NCI-H1930 (cell line): Measurements from ENCODE around the gene CCDC186.
A peak's percentile ranks its signal among the peaks of the same experiment; 100 is the strongest.

ENCODE experiments used
- DNase-seq, 2 experiments: peaks; one replicate each; lab custom pipeline; 2025; lab: John Stamatoyannopoulos, UW

CCDC186 gene

GRCh38 chr10:114173921-114174694 lies at the start of gene CCDC186:
CCDC186 (minus strand) TSS chr10:114174203; CDS start chr10:114163268, 10,935 bp downstream.
- peak; percentile 84 to 91 for DNase-seq

GRCh38 chr10:114223066-114223465 lies 49.1 kb upstream of the CCDC186 start:
- DNase-seq, result no peak

GRCh38 chr10:114221235-114221634 lies 47.2 kb upstream of the CCDC186 start:
- DNase-seq, result no peak

GRCh38 chr10:114220281-114220680 lies 46.3 kb upstream of the CCDC186 start:
- DNase-seq, result no peak

DNA sequence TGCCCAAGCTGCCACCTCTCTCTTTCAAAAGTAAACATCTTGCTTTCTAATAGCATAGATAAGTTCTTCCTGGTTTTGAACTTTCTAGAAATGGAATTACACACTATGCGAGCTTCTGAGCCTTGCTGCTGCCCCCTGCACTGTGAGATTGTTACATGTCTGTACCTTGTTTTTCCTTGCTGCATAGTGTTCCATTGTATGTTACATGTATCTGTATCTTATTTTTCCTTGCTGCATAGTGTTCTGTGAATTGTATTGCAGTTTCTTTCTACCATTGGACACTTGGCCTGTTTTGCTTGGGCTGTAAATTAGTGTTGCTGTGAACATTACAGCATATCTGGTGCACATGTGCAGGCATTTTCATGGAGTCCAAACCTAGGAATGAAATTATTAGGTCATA lies 41.0 kb upstream of the CCDC186 start:
- no peak for DNase-seq

GRCh38 chr10:114212153-114212552 lies 38.1 kb upstream of the CCDC186 start:
- DNase-seq, result no peak

DNA sequence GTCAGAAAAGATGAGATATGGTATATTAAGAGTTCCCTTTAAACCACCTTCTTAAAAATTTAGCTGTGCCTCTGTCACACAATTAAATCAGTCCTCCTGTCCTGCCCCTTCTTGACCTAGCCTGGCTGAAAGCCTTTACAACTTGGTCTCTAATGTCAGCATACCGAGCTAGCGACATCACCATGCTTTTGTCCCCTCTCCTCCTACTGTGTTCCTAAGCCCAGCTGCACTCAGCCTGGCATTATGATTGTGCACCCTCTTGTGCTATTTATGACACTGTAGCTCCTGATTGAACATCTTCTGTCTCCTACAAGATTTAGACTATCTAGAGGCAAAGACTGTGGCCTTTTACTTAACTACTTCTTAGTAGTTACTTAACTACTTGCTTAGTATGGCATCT lies 34.3 kb upstream of the CCDC186 start:
- no peak for DNase-seq

GRCh38 chr10:114207349-114207748 lies 33.3 kb upstream of the CCDC186 start:
- DNase-seq, result no peak

DNA sequence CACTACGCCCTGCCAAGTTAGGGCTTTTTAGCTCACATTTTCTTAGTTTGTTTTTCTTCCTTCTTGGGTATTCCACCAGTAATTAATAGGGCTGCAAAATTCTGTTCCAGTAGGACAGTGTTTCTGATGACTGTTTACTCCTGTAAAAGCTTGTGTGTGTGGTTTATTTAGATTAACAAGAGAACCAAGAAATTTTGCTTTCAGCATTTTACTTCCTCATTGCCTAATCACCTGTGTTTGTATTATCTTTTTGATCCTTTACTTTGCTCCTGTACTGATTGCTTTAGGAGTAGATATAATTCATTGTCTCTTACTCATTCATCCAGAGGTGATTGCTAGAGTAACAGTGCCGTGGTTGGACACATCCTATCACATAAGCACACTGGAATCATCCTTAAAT lies 32.9 kb upstream of the CCDC186 start:
- no peak for DNase-seq

- no peak for DNase-seq
These were observed 28.8 kb upstream of the CCDC186 start for GRCh38 chr10:114202812-114203211.

- no peak for DNase-seq
These were observed 25.2 kb upstream of the CCDC186 start for GRCh38 chr10:114199239-114199638.

GRCh38 chr10:114195079-114195478 lies 21.1 kb upstream of the CCDC186 start:
- no peak for DNase-seq

GRCh38 chr10:114189700-114190099 lies 15.7 kb upstream of the CCDC186 start:
- DNase-seq, result no peak

- DNase-seq, result no peak
These were observed 14.9 kb upstream of the CCDC186 start for GRCh38 chr10:114188900-114189299.

GRCh38 chr10:114188001-114188400 lies 14.0 kb upstream of the CCDC186 start:
- no peak for DNase-seq

DNA sequence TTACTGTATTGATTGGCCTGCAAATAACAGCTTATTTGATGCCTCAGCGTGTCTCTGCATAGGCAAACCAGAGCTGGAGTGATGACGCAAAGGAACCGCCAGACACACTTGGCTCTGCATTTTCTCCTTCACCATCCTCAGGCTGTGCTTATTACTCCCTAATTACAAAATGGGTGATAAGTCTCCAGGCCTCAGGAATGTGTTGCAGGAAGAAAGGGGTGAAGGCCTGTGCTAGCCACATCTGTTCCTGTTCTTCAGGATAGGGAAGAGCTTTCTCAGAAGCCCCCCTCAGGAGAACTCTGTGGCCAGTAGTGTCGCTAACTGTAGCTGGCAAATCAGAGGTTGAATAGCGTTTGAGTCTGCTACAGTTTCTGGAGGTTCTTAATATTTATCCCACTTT lies 10.3 kb upstream of the CCDC186 start:
- no peak for DNase-seq

DNA sequence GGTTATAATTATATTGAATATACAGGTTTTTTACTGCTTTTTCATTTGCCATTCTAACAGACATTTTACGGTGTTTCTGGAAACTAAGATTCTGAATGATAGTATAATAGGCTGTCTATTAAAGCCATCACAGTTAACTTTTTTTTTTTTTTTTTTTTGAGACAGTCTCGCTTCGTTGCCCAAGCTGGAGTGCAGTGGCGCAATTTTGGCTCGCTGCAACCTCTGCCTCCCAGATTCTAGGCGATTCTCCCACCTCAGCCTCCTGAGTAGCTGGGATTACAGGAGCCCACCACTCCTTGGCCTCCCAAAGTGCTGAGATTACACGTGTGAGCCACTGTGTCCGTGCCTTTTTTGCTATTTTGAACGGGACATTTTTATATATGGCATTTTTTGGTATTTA lies 9.6 kb upstream of the CCDC186 start:
- no peak for DNase-seq

DNA sequence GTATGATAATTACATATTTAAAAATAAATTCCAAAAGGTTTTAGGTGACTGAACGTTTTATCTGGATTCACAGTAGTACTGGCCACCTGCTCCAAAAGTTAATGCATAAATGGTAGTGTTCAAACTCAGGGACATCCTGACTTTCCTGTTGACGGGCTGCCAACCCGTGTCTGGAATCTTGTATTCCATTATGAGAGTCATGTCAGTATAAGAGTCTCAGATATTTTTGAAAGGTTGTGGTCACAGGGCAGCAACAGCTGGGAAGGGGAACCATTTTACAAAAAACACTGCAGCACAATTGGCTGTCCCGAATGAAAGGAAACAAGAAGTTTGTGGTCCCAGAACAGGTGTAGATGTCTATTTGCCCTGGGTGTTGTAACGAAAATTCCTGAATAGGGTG lies 8.0 kb upstream of the CCDC186 start:
- no peak for DNase-seq

DNA sequence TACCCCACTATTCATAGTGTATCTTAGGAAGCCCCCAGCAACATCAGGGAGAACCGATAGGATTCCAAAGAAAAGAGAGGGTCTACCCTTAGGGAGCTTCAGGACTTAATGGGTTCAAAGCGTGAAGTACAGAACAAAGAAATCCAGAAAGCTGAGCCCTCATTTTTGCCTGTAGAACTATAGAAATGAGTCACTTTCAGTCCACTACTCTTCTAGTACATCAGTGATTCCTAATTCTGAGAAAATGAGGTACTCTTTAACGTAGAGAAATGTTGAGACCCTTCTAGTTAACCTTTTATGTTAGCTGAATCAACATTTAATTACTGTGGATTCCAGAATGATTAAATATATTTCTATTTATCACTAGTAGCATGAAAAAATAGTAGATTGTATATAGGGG lies 6.9 kb upstream of the CCDC186 start:
- no peak for DNase-seq

- no peak for DNase-seq
These were observed 5.7 kb upstream of the CCDC186 start for GRCh38 chr10:114179747-114180146.

- DNase-seq, result no peak
These were observed 5.1 kb upstream of the CCDC186 start, which contains the start of gene TDRD1 for GRCh38 chr10:114179148-114179547. TDRD1 (plus strand) TSS chr10:114179353; CDS start chr10:114187832, 8,479 bp downstream.

GRCh38 chr10:114176511-114176910 lies 2.5 kb upstream of the CCDC186 start:
- no peak for DNase-seq

DNA sequence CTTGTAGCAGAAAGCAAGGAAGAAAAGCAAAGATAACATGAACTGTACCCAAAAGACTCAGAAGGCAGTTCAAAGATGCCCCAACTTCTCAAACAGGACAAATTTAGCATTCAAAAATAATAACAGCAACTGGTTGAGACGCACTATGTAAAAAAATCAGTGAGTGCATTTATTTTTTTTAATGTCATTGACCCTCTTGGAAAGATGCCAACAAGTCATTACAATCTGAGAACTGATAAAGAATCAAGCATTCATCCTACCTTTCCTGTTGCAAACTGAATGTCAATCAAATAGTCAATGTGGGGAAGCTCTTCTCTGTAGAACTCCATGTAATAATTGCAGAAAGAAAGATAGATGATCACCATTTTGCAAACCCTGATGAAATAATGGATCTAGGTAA lies 1.7 kb upstream of the CCDC186 start:
- DNase-seq, result no peak

DNA sequence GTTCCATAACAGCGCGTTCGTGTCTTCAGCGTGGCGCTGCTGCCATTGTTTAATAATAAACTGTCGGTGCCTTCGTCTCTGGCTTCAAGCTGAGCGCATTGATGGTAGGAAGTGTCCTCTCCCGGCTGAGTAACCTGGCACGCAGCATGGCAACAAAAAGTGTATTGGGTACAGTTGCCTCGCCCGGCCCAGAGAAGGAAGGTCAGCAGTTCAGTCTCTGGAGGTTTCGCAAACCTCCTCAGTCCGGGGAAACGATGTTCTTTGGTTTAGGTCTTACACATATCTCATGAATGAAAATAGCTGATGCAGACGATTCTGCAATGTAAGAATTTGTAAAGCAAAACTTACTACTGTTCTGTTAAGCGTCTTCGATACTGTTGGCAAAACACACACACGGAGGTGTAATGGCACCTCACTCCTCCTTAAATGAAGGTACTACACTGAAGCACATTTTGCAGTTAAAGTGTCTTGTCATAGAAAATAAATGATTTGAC lies 739 bp upstream of the CCDC186 start:
- DNase-seq, result no peak
